Activated CD4-positive, CD25-positive, alpha-beta regulatory T cell (primary cell): Measurements from ENCODE around the gene SEC23IP.

Experiments
- DNase-seq, 4 experiments: peaks; one replicate each; lab custom pipeline; 2025; lab: John Stamatoyannopoulos, UW

SEC23IP gene

DNA sequence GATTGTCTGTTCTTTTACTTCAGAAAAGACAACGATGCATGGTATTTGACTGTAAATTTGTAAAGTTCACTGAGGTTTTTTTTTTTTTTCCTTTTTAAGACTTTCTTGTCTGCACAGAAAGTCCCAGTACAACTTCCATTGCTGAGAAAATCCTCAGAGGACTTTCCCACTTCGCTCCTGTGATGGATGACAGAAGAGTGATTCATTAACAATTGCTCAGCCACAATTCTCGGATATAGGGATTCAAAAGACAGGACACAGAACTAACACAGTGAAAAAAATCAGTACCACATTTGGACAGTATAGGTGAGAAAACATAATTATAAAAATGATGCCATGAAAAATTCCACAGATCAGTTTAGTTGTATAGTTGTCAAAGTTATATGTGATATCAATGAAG, 48.0 kb downstream of the SEC23IP start:
- no peak for DNase-seq

DNA sequence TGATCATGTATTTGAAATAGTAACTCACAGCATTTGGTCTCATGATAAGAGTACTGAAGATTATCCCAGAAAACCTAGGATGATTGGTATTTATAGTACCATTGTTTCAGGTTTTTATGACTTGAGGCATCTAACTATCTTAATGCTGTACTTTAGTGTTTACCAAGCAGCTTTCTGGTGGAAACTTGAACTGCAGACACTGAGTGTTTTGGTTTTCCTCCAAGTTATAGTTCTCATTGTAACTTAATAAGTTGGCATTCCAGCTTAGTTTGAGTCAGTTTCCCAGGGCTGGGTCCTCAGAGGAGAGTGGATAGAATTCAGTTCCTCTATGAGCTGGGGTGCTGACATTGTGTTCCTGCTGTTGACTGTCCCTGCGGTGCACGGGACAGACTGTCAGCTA, 50.4 kb downstream of the SEC23IP start:
- no peak for DNase-seq

DNA sequence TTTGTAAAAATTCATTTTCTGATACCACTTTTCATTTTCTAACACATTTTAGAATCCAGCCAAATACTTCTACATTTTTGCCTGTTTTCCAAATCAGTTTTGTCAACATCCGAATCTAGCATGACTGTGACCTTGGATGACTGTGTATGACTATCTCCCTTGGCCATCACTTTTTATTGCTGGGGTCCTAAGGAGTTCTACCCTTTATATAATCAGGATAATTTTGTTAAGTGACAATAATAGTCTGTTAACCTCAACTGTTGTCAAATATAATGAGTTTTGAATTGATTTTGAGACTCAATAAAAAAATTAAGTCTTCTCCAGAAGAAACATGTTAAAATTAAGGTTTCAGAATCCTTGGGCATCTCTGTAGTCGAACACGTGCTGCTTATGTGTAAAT, 53.3 kb downstream of the SEC23IP start:
- no peak for DNase-seq

DNA sequence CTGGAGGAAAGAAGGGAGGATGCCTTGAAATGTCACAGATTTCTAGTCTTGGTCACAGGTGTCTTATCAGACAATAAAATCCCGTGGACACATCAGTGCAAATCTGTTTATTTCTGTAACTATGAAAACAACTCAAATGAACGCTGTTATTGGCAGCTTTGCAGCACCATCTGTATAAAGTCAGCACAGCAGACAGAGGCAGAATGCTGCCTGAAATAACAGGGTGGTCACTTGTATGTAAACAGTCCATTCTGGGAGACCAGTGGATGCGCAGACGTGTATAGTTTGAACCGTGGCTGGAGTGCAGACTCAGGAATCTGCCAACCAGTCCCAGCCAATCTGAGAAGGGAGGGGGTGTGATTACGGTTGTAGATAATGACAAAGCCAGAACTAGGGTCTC, 54.8 kb downstream of the SEC23IP start:
- no peak for DNase-seq

DNA sequence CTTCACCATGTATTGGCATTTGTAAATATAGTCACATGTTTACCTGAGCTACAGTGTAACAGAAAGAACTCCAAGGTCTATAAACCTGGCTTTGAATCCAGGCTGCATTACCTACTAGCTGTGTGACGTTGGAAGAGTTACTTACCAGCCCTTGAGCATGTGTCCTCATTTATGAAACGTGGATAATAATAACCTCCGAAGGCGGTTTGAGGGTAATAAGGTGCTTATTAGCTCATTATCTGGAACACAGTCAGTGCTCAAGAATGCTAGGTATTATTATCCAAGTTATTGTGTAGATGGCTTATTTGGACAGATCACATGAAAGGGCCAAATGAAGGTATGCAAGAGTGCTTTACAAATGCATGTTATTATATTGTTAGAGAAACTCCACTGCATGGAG, 64.9 kb downstream of the SEC23IP start:
- DNase-seq, result no peak

DNA sequence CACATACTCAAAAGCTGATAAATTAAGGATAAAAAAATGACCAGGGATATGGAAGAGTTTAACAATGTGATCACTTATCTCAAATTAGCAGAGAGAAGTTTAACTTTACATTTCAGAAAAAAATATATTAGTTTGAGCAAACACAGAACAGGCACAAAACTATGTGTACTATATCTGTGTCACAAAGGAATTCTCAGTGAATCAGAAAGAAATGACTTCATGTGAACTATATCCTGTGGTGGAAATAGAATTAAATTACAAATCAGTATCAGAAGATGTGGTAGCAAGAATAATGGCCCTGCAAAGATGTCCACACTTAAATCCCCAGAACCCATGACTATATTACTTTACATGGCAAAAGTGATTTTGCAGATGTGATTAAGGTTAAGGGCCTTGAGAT, 70.3 kb downstream of the SEC23IP start:
- DNase-seq, result no peak

DNA sequence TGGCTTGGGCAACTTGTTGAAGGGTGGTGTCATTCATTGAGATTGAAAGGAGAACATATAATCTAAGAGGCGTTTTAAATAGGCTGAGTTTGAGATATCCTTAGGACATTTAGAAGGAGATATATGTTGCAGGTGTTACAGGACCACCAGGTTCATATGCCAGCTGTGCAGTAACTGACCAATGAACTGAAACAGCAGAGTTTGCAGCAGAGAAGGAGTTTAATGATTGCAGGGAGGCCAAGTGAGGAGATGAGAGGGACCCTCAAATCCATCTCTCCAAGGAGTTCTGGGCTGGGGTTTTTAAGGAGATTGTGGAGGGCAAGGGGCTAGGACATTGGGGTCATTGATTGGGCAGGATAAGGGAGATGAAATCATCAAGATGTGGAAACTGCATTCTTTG, 74.5 kb downstream of the SEC23IP start:
- no peak for DNase-seq

DNA sequence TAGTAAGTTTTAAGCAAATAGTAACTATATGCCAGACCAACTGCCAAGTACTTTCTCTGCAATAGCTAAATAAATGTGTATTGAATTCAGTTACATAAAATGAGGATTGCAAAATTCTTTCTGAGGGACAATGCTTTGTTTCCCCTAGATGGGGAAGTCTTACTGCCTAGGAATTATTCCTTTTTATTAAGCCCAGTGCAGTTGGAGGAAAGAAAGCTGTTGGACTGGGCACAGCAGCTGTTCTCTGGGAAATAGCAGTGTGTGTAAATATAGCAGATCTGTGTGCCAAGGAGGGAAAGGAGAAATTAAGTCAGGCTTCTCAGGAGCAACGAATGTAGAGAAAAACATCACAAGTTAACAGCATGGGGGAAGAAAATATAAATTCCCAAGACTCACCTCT, 77.1 kb downstream of the SEC23IP start:
- no peak for DNase-seq

DNA sequence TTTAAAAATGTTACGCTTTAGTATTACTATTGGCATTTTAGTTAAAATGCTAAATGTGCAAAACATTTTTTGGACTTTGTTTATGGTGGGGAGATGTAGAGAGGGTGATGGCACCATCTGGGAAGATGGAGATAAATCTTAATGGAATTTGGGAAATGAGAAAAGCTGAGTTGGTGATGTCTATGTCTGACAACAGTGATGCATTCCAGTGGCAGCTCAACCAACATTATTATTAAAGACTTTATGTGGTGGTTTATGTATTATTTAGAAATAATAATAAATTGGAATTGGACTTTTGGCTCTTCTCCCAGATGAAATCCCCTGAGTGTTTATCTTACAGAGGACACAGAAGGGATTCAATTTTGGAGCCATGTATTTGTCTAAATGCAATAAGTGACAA, 77.6 kb downstream of the SEC23IP start:
- no peak for DNase-seq

DNA sequence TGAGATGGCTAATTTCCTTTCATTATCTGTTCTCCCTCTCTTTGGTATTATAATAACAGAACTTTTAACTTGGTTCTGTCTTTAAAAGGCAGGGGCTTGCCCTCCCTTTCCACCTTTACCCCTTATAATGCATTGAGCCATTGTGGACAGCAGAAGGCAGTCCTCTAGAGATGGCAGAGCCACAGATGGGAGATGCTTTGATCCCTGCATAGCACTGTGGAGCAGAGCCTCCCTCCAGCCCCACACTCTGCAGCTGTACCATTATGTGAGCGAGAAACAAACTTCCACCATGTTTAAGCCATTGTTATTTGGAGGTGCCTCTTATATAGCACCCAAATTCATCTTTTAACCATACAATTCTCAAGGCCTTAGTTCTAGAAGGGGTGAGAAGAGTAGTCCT, 78.4 kb downstream of the SEC23IP start:
- DNase-seq, result no peak

DNA sequence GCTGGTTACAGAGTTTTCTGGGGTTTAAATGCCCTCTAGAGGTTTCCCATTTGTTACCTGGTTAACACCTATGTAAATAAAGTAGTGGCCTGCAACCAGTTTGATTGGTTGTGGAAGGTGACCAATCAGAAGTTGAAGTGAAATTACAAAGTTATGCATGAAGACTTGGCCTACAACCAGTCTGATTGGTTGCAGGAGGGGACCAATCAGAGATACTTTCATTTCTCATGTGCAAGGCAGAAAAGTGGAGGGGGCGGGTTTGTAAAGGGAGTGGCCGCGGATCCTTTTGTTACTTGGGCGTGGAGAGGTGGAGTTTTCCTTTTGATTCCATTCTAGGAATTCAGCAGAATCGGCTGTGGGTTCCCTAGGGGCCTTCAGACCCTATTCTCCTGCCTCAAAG, 80.8 kb downstream of the SEC23IP start:
- DNase-seq, result no peak

DNA sequence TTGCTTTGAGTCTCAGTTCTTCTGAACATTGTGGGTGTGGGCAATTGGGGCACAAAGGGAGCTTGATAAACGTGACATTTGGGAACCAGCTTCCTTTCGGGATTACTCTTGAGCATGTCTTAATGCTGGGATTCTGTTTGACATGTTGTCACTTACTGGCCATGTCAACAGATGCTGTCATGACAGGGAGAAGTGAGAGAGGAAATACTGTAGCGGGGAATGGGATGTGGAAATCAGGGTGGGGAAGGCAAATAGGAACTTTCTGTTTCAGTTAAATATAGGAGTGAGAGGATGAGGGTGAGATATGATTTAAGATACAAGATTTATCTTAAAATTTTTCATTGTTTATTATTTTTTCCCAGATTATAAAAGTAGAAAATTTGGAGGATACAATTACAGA, 83.9 kb downstream of the SEC23IP start:
- DNase-seq, result no peak

DNA sequence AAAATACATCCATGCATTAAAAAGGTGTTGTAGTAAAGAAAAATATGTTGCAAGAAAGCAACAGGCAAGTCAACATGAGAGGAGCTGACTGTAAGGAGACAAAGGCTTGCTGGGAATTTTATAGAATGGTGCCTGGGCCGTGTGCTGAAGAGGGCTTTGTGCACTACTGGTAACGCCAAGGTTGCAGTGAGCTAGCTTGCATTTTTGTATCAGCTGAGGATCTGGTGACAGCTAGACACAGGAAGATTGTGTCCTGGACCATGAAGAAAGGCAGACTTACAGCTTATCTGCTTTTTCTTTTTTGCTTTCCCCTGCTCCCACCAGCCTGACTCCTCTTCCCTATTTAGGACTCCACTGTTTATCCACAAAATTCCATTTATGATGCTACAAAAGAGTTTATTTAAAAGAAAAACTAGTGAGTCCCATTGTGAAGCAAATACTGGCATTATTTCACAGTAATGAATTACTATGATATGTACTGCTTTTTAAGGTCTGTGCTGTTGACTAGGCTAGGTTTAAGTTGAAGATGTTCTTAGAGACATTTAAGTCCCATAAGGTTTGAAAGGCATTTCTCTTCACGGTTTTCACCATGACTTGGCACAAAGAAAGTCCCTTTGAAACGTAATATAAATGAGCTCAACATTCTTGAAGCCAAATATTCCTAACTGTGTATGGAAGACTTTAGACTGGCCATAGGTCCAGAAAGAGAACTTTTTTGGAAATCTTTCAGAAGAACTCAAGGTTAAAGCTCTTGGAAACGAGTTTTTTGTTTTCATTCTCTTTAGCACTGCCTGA, 88.6 kb downstream of the SEC23IP start:
- DNase-seq, result no peak

DNA sequence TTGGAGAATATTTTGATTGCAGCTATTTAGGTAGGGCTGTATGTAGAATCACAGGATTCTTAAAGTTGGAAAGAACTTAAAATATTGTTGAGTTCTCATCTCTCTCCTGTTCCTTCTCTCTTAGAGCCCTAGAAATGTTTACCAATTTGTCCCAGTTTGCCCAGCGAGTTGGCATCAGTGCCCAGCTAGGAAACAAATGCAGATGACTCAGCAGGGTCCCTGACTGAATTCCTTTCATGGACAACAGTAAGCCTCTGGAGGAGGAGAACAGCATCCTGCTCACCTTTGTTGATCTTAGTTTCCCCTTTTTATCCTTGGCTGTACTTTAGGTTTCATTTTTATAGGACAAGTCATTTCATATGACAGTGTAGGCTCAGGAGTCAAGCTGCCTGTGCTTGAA, 89.3 kb downstream of the SEC23IP start:
- DNase-seq, result no peak

DNA sequence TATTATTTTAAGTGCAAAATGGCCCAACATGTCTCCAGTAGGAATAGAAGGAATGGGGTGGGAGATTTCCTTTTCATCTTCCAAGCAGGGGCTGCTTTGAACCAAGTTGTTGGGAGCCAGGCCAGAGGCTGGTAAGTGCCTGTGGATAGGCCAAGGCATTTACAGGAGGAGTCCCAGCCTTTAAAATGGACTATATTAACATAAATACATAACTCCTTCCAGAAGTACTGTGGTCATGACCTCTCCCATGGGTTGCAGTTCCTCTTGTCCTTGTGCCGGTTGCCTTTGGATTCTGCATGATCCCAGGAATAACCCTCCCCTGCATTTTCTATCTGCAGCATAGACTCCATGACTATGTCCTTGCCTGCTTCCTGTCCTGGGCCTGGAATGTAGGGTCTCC, 95.8 kb downstream of the SEC23IP start:
- DNase-seq, result no peak

DNA sequence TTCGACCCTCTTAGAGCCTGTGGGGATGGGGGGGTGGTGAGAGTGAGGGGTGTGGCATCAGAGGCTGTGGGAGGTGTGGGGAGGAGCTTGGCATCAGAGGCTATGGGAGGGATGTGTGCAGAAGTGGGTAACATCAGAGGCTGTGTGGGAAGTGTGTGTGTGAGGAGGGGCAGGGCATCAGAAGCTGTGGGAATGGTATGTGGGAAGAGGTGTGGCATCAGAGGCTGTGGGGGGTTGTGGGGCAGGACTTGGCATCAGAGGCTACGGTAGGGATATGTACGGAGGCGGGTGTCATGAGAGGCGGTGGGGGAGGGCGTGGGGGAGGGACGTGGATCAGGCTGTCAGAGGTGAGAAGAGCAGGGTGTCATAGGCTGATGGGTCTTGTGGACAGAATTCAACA, 97.4 kb downstream of the SEC23IP start:
- DNase-seq, result no peak

DNA sequence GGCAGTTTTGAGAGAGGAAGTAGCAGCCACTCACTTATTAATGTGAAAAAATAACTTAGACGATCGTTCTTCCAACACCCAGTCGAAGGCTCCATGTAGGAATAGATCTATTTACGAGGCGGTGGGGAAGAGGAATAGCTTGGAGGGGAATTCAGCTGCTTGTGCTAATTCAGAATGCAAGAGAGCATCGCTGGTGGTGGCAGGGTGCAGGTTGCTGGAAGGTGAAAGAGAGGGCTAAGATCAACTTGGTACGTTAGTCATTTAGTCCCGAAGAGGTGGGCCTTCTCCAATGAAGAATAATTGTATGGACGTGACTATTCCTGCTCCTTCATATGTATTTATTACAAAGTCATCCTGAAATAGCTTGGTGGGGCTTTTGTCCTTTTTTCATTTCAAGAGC, 98.5 kb downstream of the SEC23IP start:
- no peak for DNase-seq

DNA sequence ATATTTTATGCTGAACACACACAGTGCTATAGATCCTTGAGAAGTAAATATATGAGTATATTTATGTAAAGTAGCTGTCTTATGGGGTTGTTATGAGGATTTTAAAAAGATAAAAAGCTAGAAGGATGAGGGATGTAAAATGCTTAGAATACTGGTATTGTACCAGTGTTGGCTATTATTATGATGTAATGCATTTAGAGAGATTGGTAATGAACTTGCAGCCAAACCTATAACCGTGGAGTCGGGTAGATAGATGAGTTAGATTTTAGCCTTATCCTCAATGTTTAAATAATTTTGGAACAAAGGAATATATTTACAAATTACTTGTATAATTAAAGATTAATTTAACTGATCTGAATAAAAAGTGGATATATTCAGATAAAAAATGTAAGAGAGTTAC, 99.3 kb downstream of the SEC23IP start:
- DNase-seq, result no peak
